ENCODE measurements around the gene DDX20. TPM values are rescaled to one million over a fixed set of nuclear protein-coding genes. Genes with fewer than 3 reads are reported as not detected.

DDX20 gene
- total RNA-seq, 1 donor from 2014 or later: 18.6 TPM

DNA sequence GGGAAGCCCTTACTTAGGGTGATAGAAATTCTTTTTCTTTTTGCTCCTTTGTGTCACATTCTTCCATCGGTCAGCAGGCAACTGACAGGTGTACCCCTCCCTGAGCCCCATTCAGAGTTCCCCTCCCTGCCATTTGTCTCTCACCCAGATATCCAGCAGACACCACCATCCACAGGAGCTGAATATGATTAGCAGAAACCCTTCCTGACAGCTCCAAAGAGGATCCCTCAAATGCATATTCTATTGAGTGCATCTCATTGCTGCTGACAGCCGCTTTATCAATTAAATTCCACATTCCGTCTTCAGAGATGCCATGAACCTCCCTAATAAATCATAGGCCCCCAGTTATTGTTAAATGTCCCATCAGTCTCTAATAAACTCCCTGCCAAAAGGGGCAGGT lies 6.1 kb upstream of the DDX20 start:
- no peak for DNase-seq (ENCODE audit: low spot score, unreplicated experiment)
- H3K27me3 Mint-ChIP-seq: peaks cover 22% of the 10 kb centered on the region
- peaks cover 3% of the 10 kb centered on the region for H3K9me3 Mint-ChIP-seq (ENCODE audit: low read depth)
- TF ChIP-seq, protein P1, sequence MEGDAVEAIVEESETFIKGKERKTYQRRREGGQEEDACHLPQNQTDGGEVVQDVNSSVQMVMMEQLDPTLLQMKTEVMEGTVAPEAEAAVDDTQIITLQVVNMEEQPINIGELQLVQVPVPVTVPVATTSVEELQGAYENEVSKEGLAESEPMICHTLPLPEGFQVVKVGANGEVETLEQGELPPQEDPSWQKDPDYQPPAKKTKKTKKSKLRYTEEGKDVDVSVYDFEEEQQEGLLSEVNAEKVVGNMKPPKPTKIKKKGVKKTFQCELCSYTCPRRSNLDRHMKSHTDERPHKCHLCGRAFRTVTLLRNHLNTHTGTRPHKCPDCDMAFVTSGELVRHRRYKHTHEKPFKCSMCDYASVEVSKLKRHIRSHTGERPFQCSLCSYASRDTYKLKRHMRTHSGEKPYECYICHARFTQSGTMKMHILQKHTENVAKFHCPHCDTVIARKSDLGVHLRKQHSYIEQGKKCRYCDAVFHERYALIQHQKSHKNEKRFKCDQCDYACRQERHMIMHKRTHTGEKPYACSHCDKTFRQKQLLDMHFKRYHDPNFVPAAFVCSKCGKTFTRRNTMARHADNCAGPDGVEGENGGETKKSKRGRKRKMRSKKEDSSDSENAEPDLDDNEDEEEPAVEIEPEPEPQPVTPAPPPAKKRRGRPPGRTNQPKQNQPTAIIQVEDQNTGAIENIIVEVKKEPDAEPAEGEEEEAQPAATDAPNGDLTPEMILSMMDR (IDR thresholded peaks at IDR 0.05; ENCODE audit: unreplicated experiment): no peak
- no peaks in the 10 kb centered on the region for H3K36me3 Mint-ChIP-seq (ENCODE audit: insufficient read depth)
- H3K4me1 Mint-ChIP-seq (ENCODE audit: low read depth): no peaks in the 10 kb centered on the region
- no peak overlapping the region for H3K4me3 Mint-ChIP-seq (ENCODE audit: low read depth)
- no peak overlapping the region for H3K27ac Mint-ChIP-seq

DNA sequence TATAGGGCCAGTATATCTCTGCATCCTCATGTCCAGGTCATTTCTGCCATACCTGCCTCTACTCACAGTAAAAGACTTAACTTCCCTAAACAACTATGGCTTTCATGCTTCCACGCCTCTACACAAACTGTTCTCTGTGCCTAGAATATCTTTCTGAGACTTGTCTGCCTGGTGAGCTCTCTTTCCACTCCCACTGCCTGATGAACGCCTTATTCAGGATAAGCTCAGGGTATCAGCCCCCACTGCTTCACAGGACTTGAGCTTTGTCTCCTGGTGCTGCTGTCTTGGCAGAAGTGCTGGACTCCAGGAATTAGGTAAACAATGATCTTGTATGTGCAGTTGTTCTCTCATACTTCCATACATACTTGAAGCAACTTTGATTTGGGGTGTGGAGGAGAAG lies 4.8 kb upstream of the DDX20 start:
- Mint-ChIP-seq H3K36me3 (ENCODE audit: insufficient read depth) (no peaks in the 10 kb centered on the region), H3K4me1 (ENCODE audit: low read depth) (no peaks in the 10 kb centered on the region), H3K27ac (no peak overlapping the region), H3K9me3 (ENCODE audit: low read depth) (peaks cover 3% of the 10 kb centered on the region), H3K27me3 (peaks cover 18% of the 10 kb centered on the region), H3K4me3 (ENCODE audit: low read depth) (no peak overlapping the region)
- DNase-seq (ENCODE audit: low spot score, unreplicated experiment): no peak
- TF ChIP-seq, protein P1 (IDR thresholded peaks at IDR 0.05; ENCODE audit: unreplicated experiment): no peak

DNA sequence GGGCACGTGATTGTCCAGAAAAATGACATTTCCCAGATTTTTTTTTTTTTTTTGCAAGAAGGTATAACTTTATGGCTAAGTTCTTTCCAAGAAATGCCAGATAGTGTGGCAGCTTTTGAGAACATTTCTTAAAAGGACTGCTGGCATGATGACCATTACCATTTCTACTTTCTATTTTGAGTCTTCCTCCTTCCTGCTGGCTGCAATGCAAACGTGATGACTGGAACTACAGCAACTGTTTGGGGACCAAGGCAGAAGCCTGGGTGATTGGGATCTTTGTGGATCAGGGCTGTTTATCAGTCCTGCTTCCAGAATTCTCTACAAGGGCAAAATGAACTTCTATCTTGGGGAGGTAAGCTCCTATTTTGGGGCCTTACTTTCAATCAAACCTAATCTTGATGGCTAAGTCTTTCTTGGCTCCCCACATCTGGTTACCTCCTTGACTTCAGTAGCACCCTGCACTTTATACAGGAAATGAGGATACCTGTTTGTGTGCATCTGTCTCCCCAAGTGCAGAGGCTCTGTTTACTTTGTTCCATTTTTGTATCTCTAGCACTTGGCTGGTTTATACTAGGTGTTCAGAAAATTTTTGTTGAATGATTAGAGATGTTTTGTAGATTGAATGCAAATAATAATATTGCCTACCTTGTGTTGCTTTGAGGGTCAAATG lies 3.7 kb upstream of the DDX20 start:
- H3K27ac Mint-ChIP-seq: no peak overlapping the region
- H3K4me3 Mint-ChIP-seq (ENCODE audit: low read depth): no peak overlapping the region
- H3K27me3 Mint-ChIP-seq: peaks cover 13% of the 10 kb centered on the region
- peaks cover 3% of the 10 kb centered on the region for H3K9me3 Mint-ChIP-seq (ENCODE audit: low read depth)
- H3K4me1 Mint-ChIP-seq (ENCODE audit: low read depth): peaks cover 6% of the 10 kb centered on the region
- TF ChIP-seq, protein P1 (IDR thresholded peaks at IDR 0.05; ENCODE audit: unreplicated experiment): no peak
- no peaks in the 10 kb centered on the region for H3K36me3 Mint-ChIP-seq (ENCODE audit: insufficient read depth)
- no peak for DNase-seq (ENCODE audit: low spot score, unreplicated experiment)

DNA sequence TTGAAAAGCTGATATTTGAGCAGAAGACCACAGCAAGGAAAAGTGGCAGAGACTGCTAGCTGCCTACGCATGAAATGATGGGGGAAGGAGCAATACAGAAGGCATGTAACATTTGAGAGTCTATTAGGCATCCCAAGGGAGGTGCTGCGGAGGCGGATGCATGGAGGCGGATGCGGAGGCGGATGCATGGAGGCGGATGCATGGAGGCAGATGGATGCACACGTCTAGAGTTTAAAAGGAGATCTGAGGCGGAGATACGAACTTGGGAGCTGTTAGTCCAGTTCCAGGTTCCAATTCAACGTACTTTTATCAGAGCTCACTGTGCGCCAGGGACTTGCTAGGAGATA lies 744 bp upstream of the DDX20 start:
- H3K9me3 Mint-ChIP-seq (ENCODE audit: low read depth): no peaks in the 10 kb centered on the region
- peak overlapping the region; percentile 98 for H3K27ac Mint-ChIP-seq
- peak overlapping the region; percentile 95 for H3K4me3 Mint-ChIP-seq (ENCODE audit: low read depth)
- peaks cover 8% of the 10 kb centered on the region for H3K4me1 Mint-ChIP-seq (ENCODE audit: low read depth)
- no peak for DNase-seq (ENCODE audit: low spot score, unreplicated experiment)
- peaks cover 13% of the 10 kb centered on the region for H3K27me3 Mint-ChIP-seq
- TF ChIP-seq, protein P1 (IDR thresholded peaks at IDR 0.05; ENCODE audit: unreplicated experiment): no peak
- H3K36me3 Mint-ChIP-seq (ENCODE audit: insufficient read depth): peaks cover 9% of the 10 kb centered on the region

DNA sequence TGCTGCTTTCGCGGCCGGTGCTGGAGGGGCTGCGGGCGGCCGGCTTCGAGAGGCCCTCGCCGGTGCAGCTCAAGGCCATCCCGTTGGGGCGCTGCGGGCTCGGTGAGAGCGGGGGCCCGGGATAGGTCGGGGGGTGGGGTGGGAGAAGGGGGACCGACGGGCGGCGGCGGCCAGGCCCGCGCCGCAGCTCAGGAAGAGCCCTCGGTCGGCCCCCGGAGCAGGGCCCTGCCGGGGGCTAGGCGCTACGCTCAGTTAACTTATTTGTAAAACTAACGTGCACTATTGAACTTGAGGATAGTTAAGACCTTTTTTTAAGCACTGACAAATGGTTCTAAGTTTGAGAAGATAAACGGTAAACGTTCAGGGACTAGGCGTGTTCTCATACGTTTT lies 418 bp downstream of the DDX20 start:
- Mint-ChIP-seq H3K4me1 (ENCODE audit: low read depth) (peaks cover 8% of the 10 kb centered on the region), H3K27me3 (peaks cover 7% of the 10 kb centered on the region), H3K36me3 (ENCODE audit: insufficient read depth) (peaks cover 16% of the 10 kb centered on the region), H3K4me3 (ENCODE audit: low read depth) (peak overlapping the region; percentile 95), H3K9me3 (ENCODE audit: low read depth) (no peaks in the 10 kb centered on the region), H3K27ac (peak overlapping the region; percentile 100)
- TF ChIP-seq, protein P1 (IDR thresholded peaks at IDR 0.05; ENCODE audit: unreplicated experiment): no peak
- no peak for DNase-seq (ENCODE audit: low spot score, unreplicated experiment)

Measured in progenitor cell of endocrine pancreas (in vitro differentiated cells).